Neuron (in vitro differentiated cells): Measurements from ENCODE around the gene RTL5.

Source experiments
- H2AFZ ChIP-seq: one replicate; pipeline ENCODE4 v1.6.1; 2013; ENCODE audit warnings: low read depth, mild to moderate bottlenecking, inconsistent platforms, low read length, moderate library complexity
- H3K27me3 ChIP-seq: one replicate; pipeline ENCODE4 v1.6.1; 2013; ENCODE audit warnings: low read length; ENCODE audit not compliant: insufficient read depth
- H3K36me3 ChIP-seq: one replicate; pipeline ENCODE4 v1.6.1; 2013; ENCODE audit warnings: low read length; ENCODE audit not compliant: insufficient read depth
- H3K4me1 ChIP-seq: one replicate; pipeline ENCODE4 v1.6.1; 2013; ENCODE audit warnings: low read length; ENCODE audit not compliant: insufficient read depth
- H3K4me3 ChIP-seq: 2 replicates; pipeline ENCODE4 v1.5.1; 2013; ENCODE audit warnings: mild to moderate bottlenecking, low read length, moderate library complexity
- H3K9me3 ChIP-seq: one replicate; pipeline ENCODE4 v1.6.1; 2013; ENCODE audit warnings: low read length

RTL5 gene

GRCh38 chrX:72097098-72097497 is 34.6 kb downstream of the RTL5 start:
- Histone ChIP-seq H3K9me3 (no peaks in the 10 kb centered on the region), H3K27me3 (no peaks in the 10 kb centered on the region), H2AFZ (no peak overlapping the region), H3K4me3 (no peak overlapping the region), H3K4me1 (peaks cover 12% of the 10 kb centered on the region), H3K36me3 (no peaks in the 10 kb centered on the region)

DNA sequence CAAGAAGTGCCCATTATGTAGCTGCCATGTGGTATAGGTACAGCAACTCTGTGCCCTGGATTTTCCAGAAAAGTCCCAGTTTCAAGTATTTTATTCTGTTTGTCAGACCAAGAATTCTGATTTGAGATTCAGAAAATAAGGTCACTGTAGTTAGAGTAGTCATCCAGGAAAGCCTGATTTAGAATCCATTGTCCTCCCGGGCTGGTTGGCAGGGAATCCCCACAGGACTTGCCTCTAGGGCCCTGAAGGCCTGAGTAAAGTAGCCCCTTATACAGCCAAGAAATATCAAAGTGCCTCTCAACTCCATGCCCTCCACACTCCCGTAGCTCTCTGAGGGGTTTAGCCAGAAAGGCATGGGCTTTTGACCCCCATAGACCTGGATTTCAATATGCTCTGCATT is 36.3 kb downstream of the RTL5 start:
- Histone ChIP-seq H3K27me3 (no peaks in the 10 kb centered on the region), H3K4me3 (no peak overlapping the region), H2AFZ (no peak overlapping the region), H3K36me3 (no peaks in the 10 kb centered on the region), H3K4me1 (peaks cover 12% of the 10 kb centered on the region), H3K9me3 (no peaks in the 10 kb centered on the region)

DNA sequence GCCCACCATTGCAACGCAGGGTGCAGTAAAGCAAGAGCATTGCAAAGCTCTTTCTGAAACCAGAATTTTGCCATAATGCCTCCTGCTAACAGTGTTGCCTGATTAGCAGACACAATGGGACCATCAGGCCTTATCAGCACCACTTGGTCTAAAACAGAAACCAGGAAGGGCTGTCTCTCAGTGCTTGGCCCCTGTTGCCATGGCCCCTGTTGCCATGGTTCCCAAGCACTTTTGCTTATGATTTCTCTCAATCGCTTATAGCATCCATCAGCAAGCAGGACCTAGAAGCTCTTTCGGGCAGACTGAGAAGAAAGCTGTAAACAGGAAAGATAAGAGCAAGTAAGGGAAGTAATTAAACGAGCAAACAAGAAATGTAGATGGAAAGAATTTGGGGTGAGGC is 36.8 kb downstream of the RTL5 start:
- Histone ChIP-seq H3K4me3 (no peak overlapping the region), H3K27me3 (no peaks in the 10 kb centered on the region), H3K36me3 (no peaks in the 10 kb centered on the region), H2AFZ (no peak overlapping the region), H3K4me1 (peaks cover 12% of the 10 kb centered on the region), H3K9me3 (no peaks in the 10 kb centered on the region)

GRCh38 chrX:72089254-72089653 is 42.5 kb downstream of the RTL5 start:
- H3K4me3 ChIP-seq: no peak overlapping the region
- no peak overlapping the region for H2AFZ ChIP-seq
- H3K36me3 ChIP-seq: no peaks in the 10 kb centered on the region
- H3K9me3 ChIP-seq: no peaks in the 10 kb centered on the region
- no peaks in the 10 kb centered on the region for H3K4me1 ChIP-seq
- no peaks in the 10 kb centered on the region for H3K27me3 ChIP-seq

DNA sequence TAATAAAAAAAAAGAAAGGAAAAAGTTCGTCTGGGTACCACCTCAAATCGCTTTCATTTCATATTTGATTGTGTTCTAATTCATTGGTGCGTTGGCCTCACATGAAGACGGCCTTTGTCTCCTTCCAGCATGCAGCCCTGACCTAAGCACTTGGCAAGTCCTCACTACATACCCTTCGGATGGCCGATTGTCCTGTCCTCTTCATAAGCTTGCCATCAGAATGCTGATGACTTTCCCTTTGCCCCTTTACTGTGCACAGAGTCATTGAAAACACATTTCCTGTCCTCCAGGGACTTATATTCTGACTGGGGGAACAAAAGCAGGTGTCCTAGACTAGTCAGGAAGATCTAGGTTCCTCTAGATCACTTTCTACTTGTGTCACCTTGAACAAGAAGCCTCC is 43.0 kb downstream of the RTL5 start:
- Histone ChIP-seq H3K4me3 (no peak overlapping the region), H2AFZ (no peak overlapping the region), H3K9me3 (no peaks in the 10 kb centered on the region), H3K27me3 (no peaks in the 10 kb centered on the region), H3K4me1 (no peaks in the 10 kb centered on the region), H3K36me3 (no peaks in the 10 kb centered on the region)

DNA sequence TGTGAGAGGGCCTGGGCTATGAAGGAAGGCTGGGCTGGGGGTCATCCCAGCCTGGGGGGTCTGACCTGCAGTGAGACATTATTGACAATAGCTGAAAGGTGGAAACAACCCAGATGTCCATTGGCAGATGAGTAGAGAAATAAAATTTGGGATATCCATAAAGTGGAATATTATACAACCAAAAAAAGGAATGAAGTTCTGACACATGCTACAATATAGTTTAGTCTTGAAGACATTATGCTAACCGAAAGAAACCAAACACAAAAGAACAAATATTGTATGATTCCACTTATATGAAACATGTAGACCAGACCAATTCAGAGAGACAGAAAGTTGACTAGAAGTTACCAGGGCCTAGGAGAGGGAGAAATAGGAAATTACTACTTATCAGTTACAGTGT is 44.7 kb downstream of the RTL5 start:
- no peaks in the 10 kb centered on the region for H3K9me3 ChIP-seq
- no peaks in the 10 kb centered on the region for H3K36me3 ChIP-seq
- H3K27me3 ChIP-seq: no peaks in the 10 kb centered on the region
- no peak overlapping the region for H2AFZ ChIP-seq
- H3K4me1 ChIP-seq: peaks cover 9% of the 10 kb centered on the region
- H3K4me3 ChIP-seq: no peak overlapping the region

DNA sequence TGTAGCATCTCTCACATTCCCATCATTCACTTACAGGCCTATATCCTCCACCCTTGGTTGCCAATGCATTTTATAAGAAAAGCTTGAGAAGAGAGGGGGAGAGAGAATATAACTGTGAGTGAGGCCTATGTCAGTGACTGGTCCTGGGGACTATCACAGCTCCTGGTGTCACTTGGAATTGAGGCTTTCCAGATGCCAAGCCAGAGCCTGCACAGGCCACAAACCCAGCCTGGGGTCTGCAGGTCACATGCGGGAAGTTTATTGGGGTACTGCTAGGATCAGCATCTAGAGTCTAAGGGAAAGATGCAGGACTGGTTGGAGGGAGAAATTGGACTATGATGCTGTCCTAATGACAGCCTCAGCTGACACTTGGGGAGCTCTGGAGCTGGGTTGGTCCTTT is 47.6 kb downstream of the RTL5 start:
- H2AFZ ChIP-seq: no peak overlapping the region
- H3K27me3 ChIP-seq: no peaks in the 10 kb centered on the region
- no peaks in the 10 kb centered on the region for H3K36me3 ChIP-seq
- H3K4me3 ChIP-seq: no peak overlapping the region
- H3K4me1 ChIP-seq: peaks cover 17% of the 10 kb centered on the region
- no peaks in the 10 kb centered on the region for H3K9me3 ChIP-seq

DNA sequence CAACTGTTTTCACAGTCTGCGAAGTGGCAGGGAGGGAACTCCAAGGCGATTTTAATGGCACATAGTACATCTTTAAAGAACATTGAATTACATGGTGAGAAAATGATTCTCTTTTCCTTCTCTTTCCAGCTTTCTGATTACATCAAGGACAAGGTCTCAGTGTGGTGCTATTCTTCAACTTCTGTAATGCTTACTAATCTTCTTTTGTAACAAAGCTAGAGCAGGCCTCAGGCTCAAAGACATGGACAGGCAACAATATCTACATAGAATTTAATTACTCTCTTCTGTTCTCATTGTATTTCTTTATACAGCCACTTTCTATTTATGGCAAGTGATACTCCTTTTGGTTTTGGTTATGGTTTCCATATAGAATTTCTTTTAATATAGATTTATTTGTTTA is 48.4 kb downstream of the RTL5 start:
- no peak overlapping the region for H2AFZ ChIP-seq
- H3K27me3 ChIP-seq: peaks cover 2% of the 10 kb centered on the region
- H3K36me3 ChIP-seq: no peaks in the 10 kb centered on the region
- peaks cover 18% of the 10 kb centered on the region for H3K4me1 ChIP-seq
- H3K9me3 ChIP-seq: no peaks in the 10 kb centered on the region
- H3K4me3 ChIP-seq: no peak overlapping the region

DNA sequence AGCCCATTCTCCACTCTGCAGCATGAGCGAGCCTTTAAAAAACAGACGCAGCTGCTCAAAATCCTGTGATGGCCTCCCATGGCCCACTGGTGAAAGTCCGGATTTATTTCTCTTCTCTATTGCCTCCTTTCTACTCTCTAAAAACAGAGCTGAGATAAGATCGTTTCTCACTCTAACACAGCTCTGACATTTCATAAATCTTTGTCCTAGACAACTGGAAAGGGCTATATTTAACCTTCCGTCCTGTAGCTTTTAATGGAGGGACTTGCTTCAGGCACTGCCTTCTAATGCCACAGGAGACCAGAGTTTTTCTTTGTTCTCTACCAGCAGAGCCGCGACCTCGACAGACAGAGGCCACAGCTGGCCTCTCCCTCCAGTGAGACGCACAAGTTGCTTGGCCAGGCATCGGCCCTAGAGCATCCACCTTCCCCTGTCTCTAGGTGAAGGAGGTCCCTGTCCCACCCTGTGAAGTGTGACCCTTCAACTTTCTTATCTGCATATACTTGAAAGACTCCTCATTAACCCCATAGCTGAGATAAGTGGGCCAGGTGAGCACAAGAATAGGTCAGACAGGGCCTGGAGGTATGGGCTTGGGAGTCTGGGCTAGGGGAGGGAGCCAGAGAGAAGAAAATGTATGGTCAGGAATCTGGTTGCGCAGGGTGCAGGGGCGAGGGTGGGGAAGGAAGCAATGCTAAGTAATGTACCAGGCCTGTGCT is 50.0 kb downstream of the RTL5 start:
- Histone ChIP-seq H3K27me3 (peaks cover 2% of the 10 kb centered on the region), H3K36me3 (no peaks in the 10 kb centered on the region), H3K9me3 (no peaks in the 10 kb centered on the region), H3K4me3 (no peak overlapping the region), H3K4me1 (peaks cover 18% of the 10 kb centered on the region), H2AFZ (no peak overlapping the region)

DNA sequence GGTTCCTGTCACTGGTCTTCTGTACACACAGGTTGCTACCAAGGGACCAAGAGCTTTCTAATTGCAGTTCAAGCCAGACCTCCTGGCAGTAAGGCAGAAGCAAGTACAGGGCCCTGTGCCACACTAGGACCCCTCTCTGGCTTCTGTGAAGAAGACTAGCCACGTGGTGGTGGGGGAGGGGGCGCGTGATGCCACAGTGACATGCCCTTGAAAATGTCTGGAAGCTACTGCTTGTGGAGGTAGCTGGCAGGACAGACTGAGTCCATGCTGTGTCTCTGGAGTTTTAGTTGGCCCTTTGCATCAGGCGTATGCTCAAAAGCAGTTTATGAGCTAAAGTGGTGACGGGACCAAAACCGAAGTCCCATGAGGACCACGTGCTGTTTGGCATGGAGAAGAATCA is 50.9 kb downstream of the RTL5 start:
- no peak overlapping the region for H3K4me3 ChIP-seq
- H3K9me3 ChIP-seq: no peaks in the 10 kb centered on the region
- no peak overlapping the region for H2AFZ ChIP-seq
- peaks cover 2% of the 10 kb centered on the region for H3K27me3 ChIP-seq
- H3K36me3 ChIP-seq: no peaks in the 10 kb centered on the region
- H3K4me1 ChIP-seq: peaks cover 18% of the 10 kb centered on the region

- H3K36me3 ChIP-seq: no peaks in the 10 kb centered on the region
- peaks cover 2% of the 10 kb centered on the region for H3K27me3 ChIP-seq
- no peak overlapping the region for H2AFZ ChIP-seq
- H3K4me1 ChIP-seq: peaks cover 18% of the 10 kb centered on the region
- no peaks in the 10 kb centered on the region for H3K9me3 ChIP-seq
- H3K4me3 ChIP-seq: no peak overlapping the region
These were observed 51.6 kb downstream of the RTL5 start for GRCh38 chrX:72080150-72080549.

- Histone ChIP-seq H3K36me3 (no peaks in the 10 kb centered on the region), H3K9me3 (no peaks in the 10 kb centered on the region), H2AFZ (no peak overlapping the region), H3K4me3 (no peak overlapping the region), H3K27me3 (peaks cover 2% of the 10 kb centered on the region), H3K4me1 (peaks cover 18% of the 10 kb centered on the region)
These were observed 52.1 kb downstream of the RTL5 start for GRCh38 chrX:72079607-72080006.

DNA sequence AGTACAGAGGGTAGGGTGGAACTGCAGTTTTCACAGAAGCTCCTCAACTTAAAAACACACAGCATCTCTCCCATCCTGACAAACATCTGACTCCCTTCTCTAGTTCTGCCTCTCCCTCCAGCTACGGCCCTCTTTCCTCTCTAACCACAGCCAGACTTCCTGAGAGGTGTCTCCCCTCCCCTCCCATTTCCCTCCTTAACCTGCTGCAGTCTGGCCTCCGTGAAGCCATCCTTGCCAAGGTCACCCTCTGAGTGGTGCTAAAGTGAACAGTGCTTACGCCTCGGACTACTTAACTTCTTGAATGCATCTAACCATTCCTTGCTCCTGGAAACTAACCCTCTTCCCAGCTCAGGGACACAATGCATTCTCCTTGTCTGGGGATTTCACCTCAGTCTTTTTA is 53.3 kb downstream of the RTL5 start:
- H3K27me3 ChIP-seq: peaks cover 2% of the 10 kb centered on the region
- H3K4me3 ChIP-seq: no peak overlapping the region
- H3K36me3 ChIP-seq: no peaks in the 10 kb centered on the region
- H3K4me1 ChIP-seq: peaks cover 26% of the 10 kb centered on the region
- no peaks in the 10 kb centered on the region for H3K9me3 ChIP-seq
- no peak overlapping the region for H2AFZ ChIP-seq
